DND-41 (cell line): ENCODE measurements around the gene EVI5L.

ENCODE experiments used
- CTCF ChIP-seq: IDR thresholded peaks from 2 replicates; pipeline ENCODE4 v1.5.1; 2012; ENCODE audit warnings: borderline replicate concordance, low read length, moderate library complexity, mild to moderate bottlenecking; ENCODE audit not compliant: poor library complexity, severe bottlenecking; ENCODE audit errors: extremely low read depth
- EZH2 ChIP-seq: IDR thresholded peaks from 3 replicates; pipeline ENCODE4 v1.6.1; 2012; ENCODE audit warnings: borderline replicate concordance, low read depth, mild to moderate bottlenecking, moderate library complexity, low read length, inconsistent platforms; ENCODE audit not compliant: severe bottlenecking

GRCh38 chr19:7856109-7856591 is 26.1 kb downstream of the EVI5L start:
- TF ChIP-seq CTCF = no peak
- TF ChIP-seq EZH2 = no peak
